ENCODE measurements around the gene TTC24. TPM values are rescaled to one million over a fixed set of nuclear protein-coding genes. Genes with fewer than 3 reads are reported as not detected.
"Not testable (repeated sequence)": the region's sequence is repeated elsewhere in the genome, so short reads cannot be mapped to it uniquely, and the experiment has no call there.

Gene TTC24
- total RNA-seq, 1 donor from 2014 or later, result 2.8 TPM

DNA sequence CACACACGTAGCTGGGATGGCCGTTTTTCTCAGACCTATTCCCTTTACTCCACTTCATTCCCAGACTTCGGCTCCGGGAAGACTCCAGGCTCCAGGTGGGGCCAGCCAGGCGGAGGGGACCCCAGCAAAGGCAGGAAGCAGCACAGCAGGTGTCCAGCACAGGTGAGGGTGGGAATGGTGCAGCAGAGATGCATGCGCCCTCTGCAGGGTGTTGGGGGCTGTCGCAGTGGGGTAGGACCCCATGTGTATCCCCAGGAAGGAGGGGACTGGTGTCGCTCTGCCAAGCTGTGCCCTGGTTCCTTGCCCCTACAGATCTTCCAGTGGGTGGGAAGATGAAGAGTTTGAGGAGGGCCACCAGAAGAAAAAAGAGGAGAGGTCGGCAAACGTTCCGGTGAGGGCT, 5.3 kb downstream of the TTC24 start:
- intact Hi-C loops (cut with micrococcal nuclease), result loop anchor here (1.0 to 2.0 kb wide), 4 partner anchors 16 to 105 kb away; partner anchors contain the start of genes GPATCH4 and MEF2D

DNA sequence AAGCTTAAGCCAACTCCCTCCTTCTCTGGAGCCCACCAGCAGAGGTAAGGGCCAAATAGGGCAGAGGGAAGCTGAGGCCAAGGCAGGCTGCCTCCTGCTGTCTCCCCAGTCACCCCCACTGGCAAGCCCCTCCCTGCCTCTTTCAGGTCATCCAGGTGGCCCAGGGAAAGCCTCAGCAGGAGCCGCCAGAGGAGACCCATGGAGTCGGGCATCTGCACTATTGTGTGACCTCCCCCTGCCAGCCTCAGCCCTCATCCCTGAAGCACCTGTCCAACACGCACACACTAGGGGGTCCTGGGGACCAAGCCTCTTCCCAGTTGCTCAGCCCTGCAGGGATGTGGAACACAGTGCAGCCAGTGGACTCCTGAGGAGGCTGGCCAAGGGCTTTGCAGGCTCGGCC, 6.8 kb downstream of the TTC24 start:
- intact Hi-C loops (cut with micrococcal nuclease), result no loop called here

DNA sequence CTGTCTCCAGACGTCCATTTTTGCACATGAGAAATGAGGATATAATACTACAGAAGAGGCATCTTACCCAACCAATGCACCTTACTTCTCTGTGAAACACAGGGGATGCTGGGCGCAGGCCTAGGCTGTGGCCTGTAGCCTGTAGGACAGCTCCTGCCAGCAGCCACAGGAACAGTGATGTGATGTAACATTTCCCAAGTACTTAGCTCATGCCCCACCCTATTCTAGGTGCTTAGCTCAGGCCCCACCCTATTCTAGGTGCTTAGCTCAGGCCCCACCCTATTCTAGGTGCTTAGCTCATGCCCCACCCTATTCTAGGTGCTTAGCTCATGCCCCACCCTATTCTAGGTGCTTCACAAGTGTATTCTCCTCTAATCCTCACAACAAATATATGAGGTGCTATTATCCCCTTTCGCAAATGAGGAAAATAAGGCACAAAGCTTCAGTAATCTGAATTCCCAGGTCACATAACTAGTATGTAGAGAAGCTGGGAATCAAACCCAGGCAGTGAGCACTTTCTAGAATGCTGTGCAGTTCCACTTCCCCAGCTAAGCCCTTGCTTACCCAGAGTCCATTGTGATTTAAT, 7.5 kb downstream of the TTC24 start:
- intact Hi-C loops (cut with micrococcal nuclease), result no loop called here

DNA sequence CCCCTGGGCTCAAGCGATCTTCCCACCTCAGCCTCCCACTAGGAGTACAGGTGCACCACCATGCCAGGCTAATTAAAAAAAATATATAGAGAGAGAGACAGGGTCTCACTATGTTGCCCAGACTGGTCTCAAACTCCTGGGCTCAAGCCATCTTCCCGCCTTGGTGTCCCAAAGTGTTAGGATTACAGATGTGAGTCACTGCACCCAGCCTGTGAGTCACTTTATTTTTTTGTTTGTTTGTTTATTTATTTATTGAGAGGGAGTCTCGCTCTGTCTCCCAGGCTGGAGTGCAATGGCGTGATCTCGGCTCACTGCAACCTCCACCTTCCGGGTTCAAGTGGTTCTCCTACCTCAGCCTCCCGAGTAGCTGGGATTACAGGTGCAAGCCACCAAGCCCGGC, 8.4 kb downstream of the TTC24 start:
- intact Hi-C loops (cut with micrococcal nuclease), result not testable (repeated sequence)

DNA sequence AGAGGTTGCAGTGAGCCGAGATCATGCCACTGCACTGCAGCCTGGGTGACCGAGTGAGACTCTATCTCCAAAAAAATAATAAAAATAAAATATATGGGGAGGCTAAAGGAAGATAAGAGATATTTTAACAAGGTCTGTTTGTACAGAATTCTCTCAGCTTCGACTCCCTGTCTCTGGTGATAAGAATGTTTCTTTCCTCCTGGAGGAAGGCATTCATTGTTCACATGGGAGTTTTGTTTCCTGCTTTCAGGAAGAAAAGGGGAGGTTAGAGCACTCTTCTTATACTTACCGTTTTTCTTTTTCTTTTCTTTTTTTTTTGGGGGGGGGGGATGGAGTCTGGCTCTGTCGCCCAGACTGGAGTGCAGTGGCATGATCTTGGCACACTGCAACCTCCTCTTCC, 10.0 kb downstream of the TTC24 start:
- intact Hi-C loops (cut with micrococcal nuclease), result no loop called here

DNA sequence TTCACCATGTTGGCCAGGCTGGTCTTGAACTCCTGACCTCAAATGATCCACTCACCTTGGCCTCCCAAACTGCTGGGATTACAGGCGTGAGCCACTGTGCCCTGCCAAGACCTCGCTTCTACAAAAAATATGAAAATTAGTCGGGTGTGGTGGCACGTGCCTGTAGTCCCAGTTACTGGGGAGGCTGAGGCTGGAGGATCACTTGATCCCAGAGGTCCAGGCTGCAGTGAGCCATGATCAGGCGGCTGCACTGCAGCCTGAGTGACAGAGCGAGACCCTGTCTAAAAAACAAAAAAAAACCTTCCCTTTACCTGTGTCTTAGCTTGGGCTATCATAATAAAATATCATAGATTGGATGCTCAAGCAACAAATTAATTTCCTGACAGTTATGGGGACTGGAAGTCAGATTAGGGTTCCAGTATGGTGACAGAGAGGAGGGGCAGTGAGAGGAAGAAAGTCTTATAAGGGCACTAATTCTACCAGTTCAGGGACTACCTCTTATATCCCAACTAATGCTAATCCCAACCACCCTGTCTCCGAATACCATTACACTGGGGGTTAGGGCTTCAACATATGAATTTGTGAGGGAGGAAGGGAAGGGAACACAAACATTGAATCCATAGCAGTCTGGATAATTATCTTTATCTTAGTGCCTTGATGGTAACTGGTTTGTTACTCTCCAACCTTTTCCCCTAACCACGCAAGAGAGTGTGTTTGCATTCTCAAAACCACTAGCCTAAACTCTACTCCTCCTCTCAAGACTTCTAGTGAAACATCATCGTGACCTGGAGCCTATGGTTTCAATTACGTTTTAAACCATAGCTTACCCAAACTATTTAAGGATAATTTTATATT, 11.0 kb downstream of the TTC24 start:
- intact Hi-C loops (cut with micrococcal nuclease), result no loop called here

DNA sequence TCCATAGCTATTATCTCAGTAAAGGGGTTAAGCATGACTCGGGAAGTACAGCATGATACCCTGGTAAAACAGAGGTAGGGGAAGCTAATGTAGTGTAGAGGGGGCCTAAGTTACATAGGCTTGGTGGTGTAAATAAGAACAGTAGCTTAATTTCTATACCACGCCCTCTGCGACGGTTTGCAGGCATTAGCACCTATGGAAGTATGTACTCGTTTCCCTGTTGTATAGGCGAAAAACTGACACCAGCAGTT, 11.6 kb downstream of the TTC24 start:
- intact Hi-C loops (cut with micrococcal nuclease), result no loop called here

DNA sequence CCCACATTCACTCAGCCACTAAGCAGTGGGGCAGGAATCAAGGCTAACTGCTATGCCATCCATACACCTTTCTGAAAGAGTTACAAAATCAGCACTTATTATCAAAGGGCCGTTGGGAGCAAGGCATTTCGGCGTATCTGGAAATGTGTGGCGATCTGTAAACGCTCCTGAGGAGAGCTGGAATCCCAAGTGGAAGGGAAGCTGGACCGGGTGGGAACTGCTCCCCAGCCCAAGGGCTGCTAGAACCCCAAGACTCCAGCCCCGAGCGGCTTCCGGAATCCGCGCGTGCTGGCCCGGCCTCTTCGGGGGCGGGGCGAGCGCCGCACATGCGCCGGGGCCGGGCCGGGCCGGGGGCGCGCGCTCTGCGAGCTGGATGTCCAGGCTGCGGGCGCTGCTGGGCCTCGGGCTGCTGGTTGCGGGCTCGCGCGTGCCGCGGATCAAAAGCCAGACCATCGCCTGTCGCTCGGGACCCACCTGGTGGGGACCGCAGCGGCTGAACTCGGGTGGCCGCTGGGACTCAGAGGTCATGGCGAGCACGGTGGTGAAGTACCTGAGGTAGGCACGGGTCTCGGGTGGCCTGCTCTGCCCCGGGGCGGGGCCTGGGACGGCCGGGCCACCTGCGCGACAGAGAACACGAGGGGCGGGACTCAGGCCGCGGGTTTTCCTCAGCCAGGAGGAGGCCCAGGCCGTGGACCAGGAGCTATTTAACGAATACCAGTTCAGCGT, 12.1 kb downstream of the TTC24 start, which contains the start of gene NAXE:
Gene NAXE, plus strand, starts transcription at position 345 of the 726 bp plus-strand sequence. Its CDS starts 29 bp downstream, at position 374.
- intact Hi-C loops (cut with micrococcal nuclease), result loop anchor here (1.0 kb wide), 1 partner anchor 10 kb away; the partner anchor contains the start of gene GPATCH4

DNA sequence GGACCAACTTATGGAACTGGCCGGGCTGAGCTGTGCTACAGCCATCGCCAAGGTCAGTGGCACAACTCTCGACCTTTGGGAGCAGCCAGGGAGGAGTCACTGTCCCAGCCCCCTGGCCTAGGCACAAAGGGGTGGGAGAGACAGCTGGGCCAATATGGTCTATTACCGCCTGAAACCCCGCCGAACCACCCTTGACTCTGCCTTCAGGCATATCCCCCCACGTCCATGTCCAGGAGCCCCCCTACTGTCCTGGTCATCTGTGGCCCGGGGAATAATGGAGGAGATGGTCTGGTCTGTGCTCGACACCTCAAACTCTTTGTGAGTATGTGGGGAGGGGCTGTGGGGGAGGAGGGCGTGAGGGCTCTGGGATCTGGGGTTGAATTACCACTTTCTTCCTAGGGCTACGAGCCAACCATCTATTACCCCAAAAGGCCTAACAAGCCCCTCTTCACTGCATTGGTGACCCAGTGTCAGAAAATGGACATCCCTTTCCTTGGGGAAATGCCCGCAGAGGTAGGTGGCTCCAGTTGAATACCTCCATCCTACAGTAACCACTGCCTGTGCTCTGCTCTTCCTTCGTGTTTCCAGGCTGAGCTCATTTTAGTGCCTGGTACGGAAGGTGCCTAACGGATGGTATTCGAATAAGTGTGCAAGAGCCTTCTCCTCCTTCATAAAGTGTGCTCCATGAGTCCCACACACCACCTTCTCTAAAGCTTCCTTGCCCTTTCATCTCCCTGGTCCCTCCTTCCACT, 12.8 kb downstream of the TTC24 start:
- intact Hi-C loops (cut with micrococcal nuclease), result loop anchor here (1.0 kb wide), 1 partner anchor 9 kb away; the partner anchor contains the start of gene GPATCH4

DNA sequence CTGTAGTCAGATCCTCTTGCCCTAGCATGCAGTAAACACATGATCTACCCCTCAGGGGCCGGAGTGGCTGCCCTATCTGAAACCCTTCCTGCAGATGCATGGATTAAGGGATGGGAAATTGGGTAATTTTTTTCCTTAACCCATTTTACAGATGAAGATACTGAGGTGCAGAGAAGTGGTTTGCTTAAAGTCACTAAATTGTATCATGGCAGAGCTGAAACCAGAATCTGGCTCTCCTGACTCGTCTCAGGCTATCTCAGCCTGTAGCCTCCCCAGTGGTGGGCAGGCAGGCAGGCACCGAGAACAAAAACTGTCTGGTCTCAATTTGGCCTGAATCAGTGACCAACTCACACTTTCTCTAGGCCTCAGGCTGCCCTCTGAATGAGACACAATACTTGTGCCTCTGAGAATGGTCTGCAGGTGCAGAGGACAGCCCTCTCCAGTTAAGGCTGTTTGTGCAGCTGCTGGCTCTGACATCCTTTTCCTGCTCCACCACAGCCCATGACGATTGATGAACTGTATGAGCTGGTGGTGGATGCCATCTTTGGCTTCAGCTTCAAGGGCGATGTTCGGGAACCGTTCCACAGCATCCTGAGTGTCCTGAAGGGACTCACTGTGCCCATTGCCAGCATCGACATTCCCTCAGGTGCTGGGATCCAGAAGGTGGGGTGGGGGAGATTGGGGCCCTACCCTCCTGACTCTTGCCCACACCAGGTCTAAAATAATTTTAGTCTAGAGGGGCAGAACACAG, 13.6 kb downstream of the TTC24 start:
- intact Hi-C loops (cut with micrococcal nuclease), result loop anchor here (1.0 kb wide), 1 partner anchor 8 kb away; the partner anchor contains the start of gene GPATCH4

DNA sequence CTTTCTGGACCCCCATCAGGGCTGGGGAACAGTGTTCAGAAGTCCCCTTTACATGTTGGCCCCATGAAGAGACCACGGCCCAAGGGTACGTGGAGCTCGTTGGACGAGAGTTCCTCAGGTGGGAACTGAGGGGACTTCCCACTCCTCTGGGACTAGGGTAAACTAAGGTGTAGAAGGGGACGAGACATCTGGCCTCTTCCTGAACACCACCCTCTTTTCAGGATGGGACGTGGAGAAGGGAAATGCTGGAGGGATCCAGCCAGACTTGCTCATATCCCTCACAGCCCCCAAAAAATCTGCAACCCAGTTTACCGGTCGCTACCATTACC, 14.1 kb downstream of the TTC24 start:
- intact Hi-C loops (cut with micrococcal nuclease), result no loop called here

DNA sequence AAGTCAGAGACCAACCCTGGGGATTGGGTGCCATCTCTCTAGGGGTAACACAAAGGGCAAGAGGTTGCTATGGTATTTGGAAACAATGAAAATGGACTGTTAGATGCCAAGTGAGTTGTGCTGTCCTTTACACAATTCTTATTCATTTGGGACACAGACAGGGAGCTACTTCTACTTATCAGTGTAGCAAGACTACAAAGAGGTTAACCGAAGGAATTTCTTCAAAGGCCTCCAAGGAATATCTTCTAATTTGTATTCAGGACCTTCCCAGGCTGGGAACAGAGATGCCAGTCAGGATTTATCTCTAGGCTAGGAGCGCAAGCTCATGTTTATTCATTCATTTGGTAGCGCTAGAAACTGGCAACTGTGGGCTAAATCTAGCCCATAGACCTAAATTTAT, 14.7 kb downstream of the TTC24 start:
- intact Hi-C loops (cut with micrococcal nuclease), result no loop called here

DNA sequence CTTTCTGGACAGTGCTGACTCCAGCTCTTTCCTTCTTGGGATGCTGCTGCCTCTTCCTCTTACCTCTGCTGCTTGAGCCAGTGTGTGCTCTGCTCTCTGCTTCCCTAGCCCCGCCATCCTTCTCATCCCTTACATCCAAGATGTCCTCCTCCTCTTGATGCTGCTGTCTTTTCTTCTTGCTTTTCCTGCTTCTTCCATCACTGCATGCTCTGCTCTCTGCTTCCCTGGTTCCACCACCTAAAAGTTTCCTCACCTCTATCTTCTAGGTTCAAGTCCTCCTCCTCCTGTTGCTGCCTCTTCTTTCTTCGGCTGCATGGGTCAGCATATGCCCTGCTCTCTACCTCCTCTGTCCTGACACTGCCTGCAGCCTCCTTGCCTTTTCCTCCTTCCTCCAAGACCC, 15.5 kb downstream of the TTC24 start:
- intact Hi-C loops (cut with micrococcal nuclease), result no loop called here

DNA sequence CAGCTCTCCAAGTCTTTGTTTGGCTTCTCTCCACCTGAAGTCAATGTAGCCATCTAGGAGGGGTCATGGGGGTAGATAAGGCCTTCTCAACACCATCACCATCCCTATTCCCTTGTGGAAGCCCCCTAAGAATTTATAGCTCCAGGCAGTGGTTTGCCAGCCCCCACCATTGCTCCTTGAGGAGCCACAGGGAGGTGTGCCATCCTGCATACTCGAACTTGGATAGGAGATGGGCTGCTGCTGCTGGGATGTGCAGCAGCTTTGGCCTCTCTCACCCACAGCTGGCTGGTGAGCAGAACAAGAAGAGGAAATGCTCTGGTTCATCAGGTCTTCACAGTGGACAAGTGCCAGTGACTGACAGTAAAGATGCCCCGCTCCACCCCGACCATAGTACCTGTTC, 16.9 kb downstream of the TTC24 start:
- intact Hi-C loops (cut with micrococcal nuclease), result no loop called here

DNA sequence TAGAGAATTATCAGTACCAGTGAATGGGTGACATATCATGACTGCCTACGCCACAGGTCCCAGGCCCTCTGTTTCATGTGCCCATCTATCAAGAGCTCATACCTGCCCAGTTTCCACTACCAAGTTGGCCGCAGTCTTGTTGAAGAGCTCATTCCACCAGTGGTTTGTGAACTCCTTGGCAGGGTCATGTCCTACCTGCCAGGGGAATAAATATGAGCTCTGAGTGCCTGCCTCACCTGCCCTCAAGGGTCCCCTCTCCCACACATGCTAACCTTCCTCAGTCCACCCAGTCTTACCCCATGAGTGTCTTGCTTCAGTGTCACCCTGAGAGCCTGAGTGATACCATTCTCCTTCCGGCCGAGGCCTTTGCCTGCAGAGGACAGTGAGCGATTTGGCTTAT, 18.6 kb downstream of the TTC24 start:
- intact Hi-C loops (cut with micrococcal nuclease), result no loop called here

DNA sequence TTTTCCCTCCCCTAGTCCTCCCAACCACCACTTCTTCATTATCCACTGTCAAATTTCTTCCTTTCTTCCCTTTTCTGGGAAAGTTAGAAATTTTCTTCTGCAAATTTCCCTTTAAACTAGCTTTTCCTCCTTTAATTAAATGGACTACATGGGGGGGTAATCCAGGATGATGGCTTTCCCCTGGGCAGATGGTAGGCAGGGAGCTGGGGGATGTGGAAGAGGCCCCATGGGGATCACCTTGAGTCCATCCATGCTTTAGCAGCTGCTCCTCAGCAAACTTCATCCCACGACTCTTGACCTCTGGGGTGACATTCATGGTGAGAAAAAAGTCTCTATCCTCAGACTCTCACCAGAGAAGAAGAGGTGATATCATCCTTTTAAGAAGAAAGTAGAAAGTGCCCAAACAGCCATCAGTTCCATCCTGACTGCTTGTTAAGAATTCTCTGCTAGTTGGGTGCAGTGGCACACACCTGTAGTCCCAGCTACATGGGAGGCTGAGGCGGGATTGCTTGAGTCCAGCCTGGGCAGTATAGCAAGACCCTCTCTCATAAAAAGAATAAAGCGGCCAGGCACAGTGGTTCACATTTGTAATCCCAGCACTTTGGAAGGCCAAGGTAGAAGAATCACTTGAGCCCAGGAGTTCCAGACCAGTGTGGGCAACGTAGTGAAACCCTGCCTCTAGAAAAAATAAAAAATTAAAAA, 19.4 kb downstream of the TTC24 start:
- intact Hi-C loops (cut with micrococcal nuclease), result no loop called here

DNA sequence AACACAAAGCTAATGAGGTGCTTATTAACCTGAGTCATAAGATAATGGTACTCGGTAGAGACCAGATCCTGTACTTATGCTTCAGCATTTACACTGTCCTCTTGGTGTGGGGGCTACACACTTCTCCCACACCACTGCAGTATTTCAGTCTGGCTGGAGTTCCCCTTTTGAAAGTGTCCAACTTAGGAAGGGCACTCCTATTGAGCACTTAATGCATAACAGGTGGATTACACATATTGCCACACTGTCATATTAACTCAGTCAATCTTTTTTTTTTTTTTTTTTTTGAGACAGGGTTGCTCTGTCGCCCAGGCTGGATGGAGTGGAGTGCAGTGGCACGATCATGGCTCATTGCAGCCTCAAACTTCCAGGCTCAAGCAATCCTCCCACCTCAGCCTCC, 20.3 kb downstream of the TTC24 start:
- intact Hi-C loops (cut with micrococcal nuclease), result loop anchor here (2.0 kb wide), 2 partner anchors 15 to 119 kb away; no protein-coding TSS in a partner anchor

DNA sequence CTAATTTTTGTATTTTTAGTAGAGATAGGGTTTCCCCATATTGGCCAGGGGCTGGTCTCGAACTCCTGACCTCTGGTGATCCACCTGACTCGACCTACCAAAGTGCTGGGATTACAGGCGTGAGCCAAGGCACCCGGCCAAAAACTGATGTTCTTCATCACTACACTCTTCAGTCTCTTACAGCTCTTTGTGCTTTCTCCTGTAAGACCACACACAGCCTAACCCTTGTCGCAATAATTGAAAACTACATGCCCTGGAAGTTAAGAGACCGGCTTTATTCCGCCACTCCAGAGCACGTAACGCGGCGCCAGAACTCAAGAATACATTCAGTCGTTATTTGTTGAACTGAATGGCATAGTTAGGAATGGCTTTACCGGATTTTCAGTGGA, 21.2 kb downstream of the TTC24 start:
- intact Hi-C loops (cut with micrococcal nuclease), result loop anchor here (1.0 to 2.0 kb wide), 9 partner anchors 8 to 167 kb away; partner anchors contain the start of genes IQGAP3, ISG20L2, METTL25B and PRCC

DNA sequence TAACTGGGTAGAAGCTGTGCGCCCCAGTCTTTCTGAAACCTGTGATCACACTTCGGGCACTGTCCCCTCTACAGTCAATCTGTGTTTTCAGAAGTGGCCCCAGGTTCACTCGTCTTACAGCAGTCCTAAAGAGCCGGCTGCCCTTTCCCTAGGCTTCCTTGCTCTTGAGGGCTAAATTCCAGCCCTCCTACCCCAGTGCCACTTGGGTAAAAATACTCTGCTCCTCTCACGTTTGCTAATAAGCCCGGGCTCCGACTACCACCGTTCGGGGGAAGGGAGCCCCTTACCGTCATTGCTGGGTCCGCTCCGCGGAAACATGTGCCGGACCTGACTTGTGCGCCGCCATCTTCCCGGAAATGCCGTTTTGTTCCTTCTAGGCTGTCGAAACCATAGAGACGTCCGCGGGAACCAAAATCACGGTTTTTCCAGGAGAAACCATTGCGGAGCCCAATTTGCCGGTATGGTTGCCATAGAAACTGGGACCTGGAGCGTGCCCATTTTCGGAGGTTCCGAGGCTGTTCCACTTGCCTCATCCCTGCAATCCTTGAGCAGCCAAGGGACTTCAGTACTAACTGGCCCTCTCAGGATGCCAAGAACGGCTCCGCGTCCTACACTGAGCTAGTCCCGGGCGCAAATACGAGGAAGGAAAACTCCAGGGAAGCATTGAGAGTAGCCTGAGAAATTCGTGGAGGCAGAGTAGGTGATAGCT, 21.8 kb downstream of the TTC24 start, which contains the start of gene GPATCH4:
Gene GPATCH4, minus strand, starts transcription at position 358 of the 709 bp plus-strand sequence.
- intact Hi-C loops (cut with micrococcal nuclease), result loop anchor here (1.0 to 2.0 kb wide), 9 partner anchors 9 to 166 kb away; partner anchors contain the start of genes IQGAP3, ISG20L2, METTL25B and PRCC
